HG03060 (cell line): ENCODE results near the gene MRPS7.

Experiments used
- ATAC-seq: cut with Tn5 transposase; IDR thresholded peaks from one replicate; pipeline ENCODE4 v1.9.1; 2021; ENCODE audit warnings: low read depth, moderate number of reproducible peaks; ENCODE audit not compliant: unreplicated experiment

The MRPS7 gene

GRCh38 chr17:75301502-75302206, 40.0 kb downstream of the MRPS7 start:
- no peak for ATAC-seq

GRCh38 chr17:75307957-75308731, 46.5 kb downstream of the MRPS7 start:
- ATAC-seq = no peak

- ATAC-seq = no peak
These were observed 47.3 kb downstream of the MRPS7 start for GRCh38 chr17:75308732-75309629.

- ATAC-seq = no peak
These were observed 52.4 kb downstream of the MRPS7 start for GRCh38 chr17:75313941-75314551.

GRCh38 chr17:75315541-75316243, 54.0 kb downstream of the MRPS7 start:
- no peak for ATAC-seq
